H9 (cell line): Measurements from ENCODE around the gene ARHGEF10L. TPM values are rescaled to one million over a fixed set of nuclear protein-coding genes. Genes with fewer than 3 reads are reported as not detected.

Experiments
- DNase-seq: peaks from one replicate; pipeline ENCODE4 v3.0.0-alpha.2; 2017
- H2AFZ ChIP-seq: one replicate; pipeline ENCODE4 v1.6.1; 2013; ENCODE audit warnings: mild to moderate bottlenecking, low read length, control low read depth, moderate library complexity
- H2AK5ac ChIP-seq: 2 replicates; pipeline ENCODE4 v1.6.1; 2013; ENCODE audit warnings: low read length, control low read depth, mixed read lengths; ENCODE audit not compliant: insufficient read length
- H2BK120ac ChIP-seq: one replicate; pipeline ENCODE4 v1.6.1; 2013; ENCODE audit warnings: low read depth, mild to moderate bottlenecking, low read length, control low read depth, inconsistent platforms; ENCODE audit not compliant: poor library complexity, severe bottlenecking
- H2BK12ac ChIP-seq: 2 replicates; pipeline ENCODE4 v1.6.1; 2013; ENCODE audit warnings: low read length, control low read depth, mixed read lengths, low read depth; ENCODE audit not compliant: insufficient read length
- H2BK15ac ChIP-seq: 2 replicates; pipeline ENCODE4 v1.6.1; 2013; ENCODE audit warnings: low read depth, low read length, control low read depth
- H2BK20ac ChIP-seq: one replicate; pipeline ENCODE4 v1.6.1; 2013; ENCODE audit warnings: low read depth, mild to moderate bottlenecking, low read length, control low read depth, inconsistent platforms; ENCODE audit not compliant: poor library complexity, severe bottlenecking
- H2BK5ac ChIP-seq: 2 replicates; pipeline ENCODE4 v1.6.1; 2013; ENCODE audit warnings: low read length, control low read depth, mixed read lengths; ENCODE audit not compliant: insufficient read length
- H3K14ac ChIP-seq: 2 replicates; pipeline ENCODE4 v1.6.1; 2013; ENCODE audit warnings: low read length, control low read depth; ENCODE audit not compliant: insufficient read depth
- H3K18ac ChIP-seq: 2 replicates; pipeline ENCODE4 v1.6.1; 2013; ENCODE audit warnings: low read depth, mild to moderate bottlenecking, mixed read lengths, low read length, control low read depth; ENCODE audit not compliant: insufficient read length
- H3K23ac ChIP-seq: 2 replicates; pipeline ENCODE4 v1.6.1; 2013; ENCODE audit warnings: low read length, control low read depth, mixed read lengths, low read depth; ENCODE audit not compliant: insufficient read length
- H3K23me2 ChIP-seq: 2 replicates; pipeline ENCODE4 v1.6.1; 2013; ENCODE audit warnings: low read depth, mild to moderate bottlenecking, mixed read lengths, low read length, control low read depth; ENCODE audit not compliant: insufficient read length, poor library complexity, severe bottlenecking
- H3K27ac ChIP-seq: 2 replicates; pipeline ENCODE4 v1.5.1; 2013; ENCODE audit warnings: low read length, control low read depth, mixed read lengths, low read depth; ENCODE audit not compliant: insufficient read length
- H3K27me3 ChIP-seq: 2 replicates; pipeline ENCODE4 v1.6.1; 2013; ENCODE audit warnings: low read length, control low read depth, inconsistent platforms; ENCODE audit not compliant: insufficient read depth
- H3K4ac ChIP-seq: 2 replicates; pipeline ENCODE4 v1.6.1; 2013; ENCODE audit warnings: low read depth, mild to moderate bottlenecking, control low read depth, inconsistent platforms, low read length, moderate library complexity
- H3K4me1 ChIP-seq: 2 replicates; pipeline ENCODE4 v1.6.1; 2013; ENCODE audit warnings: low read length, control low read depth, inconsistent platforms; ENCODE audit not compliant: insufficient read depth
- H3K4me2 ChIP-seq: 2 replicates; pipeline ENCODE4 v1.6.1; 2013; ENCODE audit warnings: low read length, control low read depth, mixed read lengths; ENCODE audit not compliant: insufficient read length, insufficient read depth
- H3K56ac ChIP-seq: 2 replicates; pipeline ENCODE4 v1.6.1; 2013; ENCODE audit warnings: low read depth, mild to moderate bottlenecking, mixed read lengths, low read length, control low read depth; ENCODE audit not compliant: insufficient read length
- H3K79me1 ChIP-seq: 2 replicates; pipeline ENCODE4 v1.6.1; 2013; ENCODE audit warnings: low read depth, mild to moderate bottlenecking, moderate library complexity, low read length, control low read depth, inconsistent platforms; ENCODE audit not compliant: insufficient read depth, poor library complexity, severe bottlenecking
- H3K79me2 ChIP-seq: 2 replicates; pipeline ENCODE4 v1.6.1; 2013; ENCODE audit warnings: low read length, control low read depth, inconsistent platforms; ENCODE audit not compliant: insufficient read depth
- H3K9ac ChIP-seq: 2 replicates; pipeline ENCODE4 v1.6.1; 2013; ENCODE audit warnings: low read length, control low read depth, mixed read lengths; ENCODE audit not compliant: insufficient read length; ENCODE audit errors: extremely low read depth
- H3K9me3 ChIP-seq: one replicate; pipeline ENCODE4 v1.6.1; 2013; ENCODE audit warnings: low read depth, low read length, inconsistent platforms; ENCODE audit not compliant: control insufficient read depth
- H3T11ph ChIP-seq: one replicate; pipeline ENCODE4 v1.6.1; 2013; ENCODE audit warnings: mild to moderate bottlenecking, low read length, control low read depth, inconsistent platforms
- H4K20me1 ChIP-seq: one replicate; pipeline ENCODE4 v1.6.1; 2013; ENCODE audit not compliant: control insufficient read depth, insufficient read length, insufficient read depth
- H4K5ac ChIP-seq: 2 replicates; pipeline ENCODE4 v1.6.1; 2013; ENCODE audit warnings: low read depth, mild to moderate bottlenecking, mixed read lengths, low read length, control low read depth; ENCODE audit not compliant: insufficient read length
- H4K8ac ChIP-seq: replicated peaks from 2 replicates; pipeline ENCODE4 v1.6.1; 2013; ENCODE audit warnings: low read length, control low read depth, mixed read lengths, low read depth; ENCODE audit not compliant: insufficient read length
- H4K91ac ChIP-seq: 2 replicates; pipeline ENCODE4 v1.6.1; 2013; ENCODE audit warnings: low read depth, mild to moderate bottlenecking, moderate library complexity, mixed read lengths, low read length, control low read depth; ENCODE audit not compliant: insufficient read length
- H3K27ac Mint-ChIP-seq, 3 experiments: 2 replicates in 2 of 3; 3 replicates in 1 of 3; pipeline ENCODE4 v1.8.0; 2020 to 2021; ENCODE audit warnings: mixed read lengths in 3 of 3, mild to moderate bottlenecking in 1 of 3, moderate library complexity in 1 of 3
- H3K27me3 Mint-ChIP-seq: 2 replicates; pipeline ENCODE4 v1.8.0; 2021; ENCODE audit warnings: low read depth, mild to moderate bottlenecking, moderate library complexity, mixed read lengths
- H3K36me3 Mint-ChIP-seq, 3 experiments: 2 replicates in 2 of 3; 3 replicates in 1 of 3; pipeline ENCODE4 v1.8.0; 2020 to 2021; ENCODE audit warnings: low read depth in 3 of 3, mixed read lengths in 3 of 3; ENCODE audit not compliant: insufficient read depth in 1 of 3
- H3K4me1 Mint-ChIP-seq, 2 experiments: 2 replicates each; pipeline ENCODE4 v1.8.0; 2020; ENCODE audit warnings: mixed read lengths in 2 of 2
- H3K4me3 Mint-ChIP-seq, 2 experiments: 2 replicates in 1 of 2; 3 replicates in 1 of 2; pipeline ENCODE4 v1.8.0; 2020 to 2021; ENCODE audit warnings: mild to moderate bottlenecking in 2 of 2, mixed read lengths in 2 of 2, moderate library complexity in 1 of 2
- H3K9me3 Mint-ChIP-seq, 2 experiments: 2 replicates in 1 of 2; 3 replicates in 1 of 2; pipeline ENCODE4 v1.8.0; 2020; ENCODE audit warnings: mild to moderate bottlenecking in 2 of 2, mixed read lengths in 2 of 2, moderate library complexity in 1 of 2
- CTCF ChIP-seq: fragments of 200-600 bp; sonication (generic); conservative IDR thresholded peaks from 3 replicates; pipeline ENCODE4 v1.8.0; 2021; ENCODE audit warnings: antibody characterized with exemption, mild to moderate bottlenecking
- WGBS: extraction: QIAGEN DNeasy Blood & Tissue Kit; methylation state at CpG from one replicate; pipeline ENCODE4 v1.1.7; 2013; ENCODE audit warnings: missing lambda C conversion rate, low lambda C conversion rate, mixed read lengths; ENCODE audit not compliant: insufficient read length; ENCODE audit errors: extremely low coverage; 5-methylcytosine and 5-hydroxymethylcytosine counted together
- total RNA-seq: library from RNA; stranded (reverse); gene quantifications from 2 replicates; pipeline ENCODE4 v1.2.1, GENCODE V29; 2021

Gene ARHGEF10L
- total RNA-seq, 1 experiment from 2014 or later: 20.2 TPM

- H2AK5ac ChIP-seq: no peak overlapping the region
- H2BK5ac ChIP-seq: no peak overlapping the region
- H2BK20ac ChIP-seq: no peak overlapping the region
- no peak overlapping the region for H3K9ac ChIP-seq
- H2BK12ac ChIP-seq: no peak overlapping the region
- no peak overlapping the region for H3K23ac ChIP-seq
- H3K18ac ChIP-seq: no peak overlapping the region
- Mint-ChIP-seq H3K36me3 (peaks cover 3 to 23% (median 14%) of the 10 kb centered on the region in 3 experiments; a peak in 6 of 7 replicates), H3K9me3 (no peaks in the 10 kb centered on the region), H3K4me1 (peaks cover 10 to 17% of the 10 kb centered on the region in 2 experiments), H3K4me3 (no peak overlapping the region), H3K27me3 (no peaks in the 10 kb centered on the region), H3K27ac (no peak overlapping the region)
- H3K23me2 ChIP-seq: no peaks in the 10 kb centered on the region
- H3K56ac ChIP-seq: no peak overlapping the region
- no peaks in the 10 kb centered on the region for H3K79me2 ChIP-seq
- no peak overlapping the region for H4K91ac ChIP-seq
- H3K4me1 ChIP-seq: no peaks in the 10 kb centered on the region; the same call in 1 of the 2 replicates
- no peaks in the 10 kb centered on the region for H3K79me1 ChIP-seq
- no peak overlapping the region for H2BK15ac ChIP-seq
- TF ChIP-seq CTCF: no peak
- H3K4me2 ChIP-seq: no peak overlapping the region
- no peak overlapping the region for H2AFZ ChIP-seq
- no peak overlapping the region; the same call in 1 of the 2 replicates for H3K14ac ChIP-seq
- no CpG with 5 or more reads among the region's 9 CpGs for WGBS
- H4K8ac ChIP-seq: no peak overlapping the region
- no peaks in the 10 kb centered on the region for H3K27me3 ChIP-seq
- no peak overlapping the region for H3K4ac ChIP-seq
- H3K9me3 ChIP-seq: no peaks in the 10 kb centered on the region
- no peak overlapping the region for H3T11ph ChIP-seq
- no peaks in the 10 kb centered on the region for H4K20me1 ChIP-seq
- no peak overlapping the region for H3K27ac ChIP-seq
- no peak overlapping the region for H4K5ac ChIP-seq
- DNase-seq: no peak
- no peak overlapping the region for H2BK120ac ChIP-seq
Measured at GRCh38 chr1:17597651-17598050, 58.2 kb downstream of the ARHGEF10L start.
